Activated gamma-delta T cell (primary cell): Measurements from ENCODE around the gene CAMKMT.
"Not testable (repeated sequence)": the region's sequence is repeated elsewhere in the genome, so short reads cannot be mapped to it uniquely, and the experiment has no call there.

Source experiments
- DNase-seq: peaks from one replicate; lab custom pipeline; 2025; lab: John Stamatoyannopoulos, UW

CAMKMT gene

GRCh38 chr2:44360749-44361329 is 908 bp upstream of the CAMKMT start:
- DNase-seq: no peak

GRCh38 chr2:44362207-44363015 is 664 bp downstream of the CAMKMT start:
- DNase-seq: no peak

GRCh38 chr2:44364604-44365003 is 2.9 kb downstream of the CAMKMT start:
- DNase-seq: no peak

GRCh38 chr2:44367591-44367990 is 5.8 kb downstream of the CAMKMT start:
- no peak for DNase-seq

DNA sequence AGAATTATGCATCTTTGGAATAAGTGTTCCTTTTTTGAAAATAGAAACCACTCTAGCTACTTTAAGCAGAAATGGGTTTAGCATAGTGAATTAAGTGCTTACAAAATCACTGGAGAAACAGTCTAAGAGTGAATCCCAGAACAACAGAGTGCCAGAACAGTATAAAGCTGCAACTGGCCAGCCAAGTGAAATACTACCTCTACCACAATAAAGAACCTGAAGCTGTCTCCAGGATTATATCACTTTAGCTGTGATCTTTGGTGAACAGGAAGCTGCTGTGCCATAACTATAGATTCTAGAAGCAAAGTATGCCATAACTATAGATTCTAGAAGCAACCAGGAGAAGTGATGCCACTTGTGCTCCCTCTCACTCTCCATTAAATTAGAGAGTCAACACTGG is 7.6 kb downstream of the CAMKMT start:
- no peak for DNase-seq

GRCh38 chr2:44371445-44371844 is 9.7 kb downstream of the CAMKMT start:
- no peak for DNase-seq

- no peak for DNase-seq
Observed at GRCh38 chr2:44372246-44372645, 10.5 kb downstream of the CAMKMT start.

GRCh38 chr2:44377486-44377885 is 15.7 kb downstream of the CAMKMT start:
- no peak for DNase-seq

DNA sequence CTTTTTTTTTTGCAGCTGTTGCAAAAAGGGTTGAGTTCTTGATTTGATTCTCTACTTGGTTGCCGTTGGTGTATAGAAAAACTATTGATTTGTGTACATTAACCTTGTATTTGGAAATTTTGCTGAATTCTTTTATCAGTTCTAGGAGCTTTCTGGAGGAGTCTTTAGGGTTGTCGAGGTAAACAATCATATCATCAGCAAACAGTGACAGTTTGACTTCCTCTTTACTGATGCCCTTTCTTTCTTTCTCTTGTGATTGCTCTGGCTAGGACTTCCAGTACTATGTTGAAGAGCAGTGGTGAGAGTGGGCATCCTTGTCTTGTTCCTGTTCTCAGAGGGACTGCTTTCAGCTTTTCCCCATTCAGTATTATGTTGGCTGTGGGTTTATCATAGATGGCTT is 23.5 kb downstream of the CAMKMT start:
- DNase-seq: not testable (repeated sequence)

DNA sequence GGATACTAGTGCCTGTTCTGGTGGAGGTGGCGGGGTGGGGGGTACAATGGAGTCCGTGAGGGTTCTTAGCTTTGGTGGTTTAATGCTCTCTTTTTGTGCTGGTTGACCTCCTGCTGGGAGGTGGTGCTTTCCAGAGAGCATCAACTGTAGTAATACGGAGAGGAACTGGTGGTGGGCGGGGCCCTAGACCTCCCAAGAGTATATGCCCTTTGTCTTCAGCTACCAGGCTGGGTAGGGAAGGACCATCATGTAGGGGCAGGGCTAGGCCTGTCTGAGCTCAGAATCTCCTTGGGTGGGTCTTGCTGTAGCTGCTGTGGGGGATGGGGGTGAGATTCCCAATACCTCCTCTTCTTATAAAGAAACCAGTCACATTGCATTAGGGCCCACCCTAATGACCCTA is 27.1 kb downstream of the CAMKMT start:
- DNase-seq: no peak

DNA sequence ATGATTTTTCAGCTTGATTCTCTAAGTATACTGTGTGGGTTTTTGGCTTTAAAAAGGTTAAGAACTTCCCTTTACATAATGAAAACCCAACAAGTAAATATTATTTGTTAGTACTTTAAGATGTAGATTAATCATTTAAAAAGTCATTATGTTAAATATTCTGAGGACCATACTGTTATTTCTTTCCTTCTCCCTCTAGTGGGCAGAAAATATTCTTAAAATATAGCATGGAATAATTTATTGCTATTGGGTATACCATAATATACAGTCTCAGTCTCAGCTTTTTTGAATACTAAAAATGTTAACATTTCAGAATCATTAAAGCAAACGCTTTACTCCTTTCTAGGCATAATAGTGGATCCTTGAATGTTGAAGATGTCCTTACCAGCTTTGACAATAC is 28.1 kb downstream of the CAMKMT start:
- DNase-seq: no peak

DNA sequence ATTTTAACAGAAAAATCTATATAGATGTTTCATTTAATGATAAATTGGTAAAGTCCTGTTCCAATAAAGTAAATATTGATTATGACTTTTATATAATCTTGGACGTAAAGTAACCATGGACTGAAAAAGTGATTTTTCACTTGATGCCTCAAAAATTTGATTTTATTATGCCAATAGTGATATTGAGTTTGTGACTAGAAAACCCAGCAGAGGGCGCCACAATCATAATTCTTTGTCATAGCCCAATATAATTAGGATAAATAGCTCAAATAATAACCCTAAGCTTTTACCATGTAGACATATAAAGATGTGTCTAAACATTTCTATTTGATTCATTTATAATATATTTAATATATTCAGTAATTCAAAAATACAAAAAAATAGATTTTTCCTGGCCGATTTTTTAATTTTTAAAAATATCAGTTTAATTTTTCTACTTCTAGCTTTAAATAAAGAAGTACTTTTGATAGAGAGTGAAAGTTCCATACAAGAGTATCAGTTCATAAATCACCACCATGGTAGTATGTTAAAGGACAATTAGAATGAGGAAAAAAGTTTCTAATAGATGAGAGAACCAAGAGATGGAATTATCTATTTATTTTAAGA is 30.7 kb downstream of the CAMKMT start:
- no peak for DNase-seq

DNA sequence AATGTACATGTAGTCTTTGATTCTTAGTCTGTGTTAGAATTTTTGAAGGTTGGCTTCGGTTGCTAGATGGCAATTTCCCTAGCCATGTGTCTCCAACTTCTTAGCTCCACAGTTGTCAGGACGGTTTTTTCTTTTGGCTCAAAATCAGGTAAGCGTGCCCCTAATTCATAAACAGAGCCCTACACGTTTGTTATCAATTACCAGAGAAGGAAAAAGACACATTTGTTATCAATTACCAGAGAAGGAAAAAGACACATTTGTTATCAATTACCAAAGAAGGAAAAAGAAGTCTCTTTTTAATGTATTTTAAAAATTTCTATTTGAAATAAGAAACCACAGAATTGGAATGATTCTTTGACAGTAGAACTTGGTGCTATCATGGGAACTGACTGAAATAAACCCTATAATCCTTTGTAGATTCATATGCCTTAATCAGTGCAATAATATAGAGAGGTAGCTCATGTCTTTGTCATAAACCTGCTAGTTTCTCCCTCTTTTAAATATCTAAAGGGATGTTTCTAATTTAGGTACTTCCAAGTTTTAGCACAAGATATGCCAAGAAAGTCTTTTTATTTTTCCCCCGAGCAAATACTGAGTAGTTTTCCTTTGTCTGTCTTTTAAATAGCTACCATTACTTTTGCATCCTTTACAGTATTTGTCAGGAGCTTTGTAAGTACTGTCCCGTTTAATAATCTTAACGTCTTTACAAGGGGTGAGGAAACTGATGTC is 35.9 kb downstream of the CAMKMT start:
- DNase-seq: no peak

DNA sequence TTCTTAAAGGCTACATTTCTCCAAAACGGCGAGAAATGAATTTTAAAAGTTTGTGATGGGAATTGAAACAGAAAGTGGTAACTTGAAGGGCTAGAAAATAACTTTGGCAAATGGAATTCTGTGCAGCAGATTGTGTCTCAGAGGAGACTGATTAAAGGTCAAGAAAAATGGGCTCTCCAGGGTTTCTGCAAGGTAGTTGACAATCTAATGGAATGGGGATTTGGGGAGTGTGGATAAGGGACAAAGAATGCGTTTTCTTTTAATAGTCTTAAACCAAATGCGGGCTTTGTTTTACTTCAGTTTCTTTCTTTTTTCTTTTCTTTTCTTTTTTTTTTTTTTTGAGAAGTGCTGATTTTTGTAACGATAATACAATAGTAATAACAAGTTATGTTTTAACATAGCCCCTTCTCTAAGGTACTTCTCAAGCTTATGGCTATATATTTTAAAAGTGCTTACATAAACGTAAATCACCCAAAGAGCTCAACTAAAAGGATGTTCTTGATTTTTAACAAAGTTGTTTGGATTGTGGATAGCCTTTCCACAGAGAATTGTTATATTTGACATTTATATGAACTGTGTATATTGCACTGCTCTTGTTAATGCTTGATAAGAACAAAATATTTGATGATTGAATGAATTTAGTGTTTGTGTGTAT is 36.6 kb downstream of the CAMKMT start:
- no peak for DNase-seq

DNA sequence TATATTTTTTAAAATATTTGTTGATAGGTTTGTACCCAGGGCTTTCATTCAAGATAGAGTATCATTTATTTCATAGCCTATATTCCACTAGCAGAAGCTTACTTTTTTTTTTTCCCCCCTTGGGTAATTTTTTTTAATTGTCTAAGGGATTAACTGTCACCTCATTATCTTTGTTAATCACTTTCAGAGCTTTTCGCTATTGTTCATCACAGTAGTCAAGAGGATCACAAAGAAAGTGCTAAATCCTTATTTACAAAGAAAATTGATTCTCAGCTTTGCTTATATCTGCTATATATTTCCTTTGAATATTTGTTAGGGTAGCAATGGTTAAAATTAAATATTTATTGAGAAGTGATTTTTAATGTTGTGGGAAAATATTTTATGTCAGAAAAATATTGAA is 59.0 kb downstream of the CAMKMT start:
- DNase-seq: no peak

DNA sequence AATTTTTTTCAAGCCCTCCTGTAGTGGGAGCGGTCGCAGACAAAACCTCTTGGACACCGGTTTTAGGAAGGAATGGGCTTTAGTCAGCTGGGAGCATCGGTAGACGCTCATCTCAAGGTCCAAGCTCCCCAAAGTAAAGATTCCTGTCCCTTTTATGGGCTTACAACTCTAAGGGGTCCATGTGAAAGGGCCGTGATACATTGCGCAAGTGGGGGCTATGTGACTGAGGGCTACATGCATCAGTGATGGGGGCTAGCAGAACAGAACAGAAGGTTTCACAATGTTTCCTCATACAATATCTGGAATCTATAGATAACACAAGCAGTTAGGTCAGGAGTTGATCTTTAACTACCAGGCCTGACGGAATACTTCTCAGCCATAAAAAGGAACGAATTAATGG is 62.5 kb downstream of the CAMKMT start:
- no peak for DNase-seq

DNA sequence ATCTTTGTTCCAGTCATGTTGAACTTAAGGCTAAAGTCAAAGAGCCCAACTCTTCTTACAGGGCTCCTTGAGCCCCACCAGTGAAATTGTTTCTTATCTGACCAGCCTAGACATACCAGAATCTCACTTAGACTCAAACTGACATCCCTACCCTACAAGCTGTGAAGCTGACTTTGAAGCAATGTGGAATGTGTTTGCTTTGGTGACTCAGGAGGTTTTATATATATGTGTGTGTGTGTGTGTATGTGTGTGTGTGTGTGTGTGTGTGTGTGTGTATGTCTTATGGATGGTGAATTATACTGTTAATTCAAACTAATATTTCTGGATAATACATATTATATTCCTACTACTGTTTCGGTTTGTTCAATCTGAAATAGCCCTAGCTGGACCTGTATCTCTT is 67.3 kb downstream of the CAMKMT start:
- DNase-seq: no peak

DNA sequence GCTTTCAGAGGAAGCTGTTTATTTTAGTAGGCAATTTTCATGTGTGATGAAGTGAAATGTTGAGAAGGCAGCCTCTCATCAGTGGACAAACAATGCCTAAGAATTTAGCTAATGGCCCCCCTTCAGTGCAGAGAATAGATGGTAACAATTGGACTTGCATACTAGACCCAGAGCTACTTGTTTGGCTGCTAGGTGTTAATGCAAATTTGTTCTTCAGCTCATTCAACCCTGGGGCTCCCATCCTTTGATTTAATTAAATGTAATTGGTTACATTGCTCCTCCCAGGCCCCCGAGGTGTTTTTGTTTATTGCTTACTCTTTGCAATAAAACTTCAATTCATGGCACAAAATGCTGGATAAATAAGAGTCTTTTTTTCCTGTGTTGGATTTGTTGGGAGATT is 68.6 kb downstream of the CAMKMT start:
- no peak for DNase-seq

DNA sequence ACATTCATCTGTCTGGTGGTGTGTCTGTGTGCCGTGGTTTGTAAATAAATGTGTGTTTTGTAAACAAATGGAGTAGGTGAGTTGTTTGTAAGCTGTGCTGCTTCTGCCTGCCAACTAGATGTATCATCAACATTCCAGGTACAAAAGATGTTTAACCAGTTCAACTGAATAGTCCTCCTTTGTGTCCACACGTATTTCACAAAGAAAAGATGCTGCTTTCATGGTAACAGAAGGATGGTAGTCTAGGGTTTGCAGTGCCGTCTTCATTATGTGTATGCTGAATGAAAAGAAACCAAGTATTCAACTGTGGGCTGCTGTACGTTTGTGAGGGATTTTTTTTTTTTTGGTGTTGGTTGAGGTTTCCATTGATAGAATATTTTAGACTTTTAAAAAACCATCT is 72.1 kb downstream of the CAMKMT start:
- no peak for DNase-seq

- no peak for DNase-seq
Observed at GRCh38 chr2:44441200-44441599, 79.5 kb downstream of the CAMKMT start.

GRCh38 chr2:44442019-44442418 is 80.3 kb downstream of the CAMKMT start:
- DNase-seq: no peak

- DNase-seq: no peak
Observed at GRCh38 chr2:44443517-44443916, 81.8 kb downstream of the CAMKMT start.
